ENCODE measurements around the gene RALGAPA1.
"Not testable (repeated sequence)": the region's sequence is repeated elsewhere in the genome, so short reads cannot be mapped to it uniquely, and the experiment has no call there.

The RALGAPA1 gene

GRCh38 chr14:35619998-35620397 is 189.1 kb downstream of the RALGAPA1 start:
- DNase-seq = not testable (repeated sequence)

- not testable (repeated sequence) for DNase-seq
Observed at GRCh38 chr14:35619461-35619860, 189.6 kb downstream of the RALGAPA1 start.

- no peak for DNase-seq
Observed at GRCh38 chr14:35617500-35617899, 191.6 kb downstream of the RALGAPA1 start.

GRCh38 chr14:35607380-35607779 is 201.7 kb downstream of the RALGAPA1 start:
- no peak for DNase-seq

- DNase-seq = no peak
Observed at GRCh38 chr14:35600253-35600652, 208.8 kb downstream of the RALGAPA1 start.

- DNase-seq = no peak
Observed at GRCh38 chr14:35594616-35595015, 214.5 kb downstream of the RALGAPA1 start.

- DNase-seq = not testable (repeated sequence)
Observed at GRCh38 chr14:35587373-35587772, 221.7 kb downstream of the RALGAPA1 start.

GRCh38 chr14:35578639-35579038 is 230.5 kb downstream of the RALGAPA1 start:
- DNase-seq = no peak

GRCh38 chr14:35578135-35578534 is 231.0 kb downstream of the RALGAPA1 start:
- no peak for DNase-seq

GRCh38 chr14:35576856-35577255 is 232.2 kb downstream of the RALGAPA1 start:
- DNase-seq = no peak

- DNase-seq = no peak
Observed at GRCh38 chr14:35576260-35576659, 232.8 kb downstream of the RALGAPA1 start.

GRCh38 chr14:35573911-35574310 is 235.2 kb downstream of the RALGAPA1 start:
- no peak for DNase-seq

GRCh38 chr14:35571598-35571997 is 237.5 kb downstream of the RALGAPA1 start:
- no peak for DNase-seq

- DNase-seq = no peak
Observed at GRCh38 chr14:35565871-35566464, 243.1 kb downstream of the RALGAPA1 start.

GRCh38 chr14:35558680-35559079 is 250.4 kb downstream of the RALGAPA1 start:
- DNase-seq = no peak

GRCh38 chr14:35557221-35557747 is 251.8 kb downstream of the RALGAPA1 start:
- no peak for DNase-seq

GRCh38 chr14:35556548-35556947 is 252.5 kb downstream of the RALGAPA1 start:
- no peak for DNase-seq

GRCh38 chr14:35553808-35554207 is 255.3 kb downstream of the RALGAPA1 start:
- DNase-seq = no peak

GRCh38 chr14:35551081-35551480 is 258.0 kb downstream of the RALGAPA1 start:
- DNase-seq = no peak

- DNase-seq = no peak
Observed at GRCh38 chr14:35549551-35549950, 259.5 kb downstream of the RALGAPA1 start.

GRCh38 chr14:35543006-35543405 is 266.1 kb downstream of the RALGAPA1 start:
- DNase-seq = no peak

GRCh38 chr14:35539969-35540368 is 269.1 kb downstream of the RALGAPA1 start:
- no peak for DNase-seq

- DNase-seq = no peak
Observed at GRCh38 chr14:35535483-35536112, 273.5 kb downstream of the RALGAPA1 start.

- DNase-seq = peak; percentile 52
Observed at GRCh38 chr14:35534873-35535482, 274.1 kb downstream of the RALGAPA1 start.

Data from CD4-positive, alpha-beta T cell treated with Interleukin-6 for 4 hours (primary cell).